ENCODE results near the gene TRAPPC6A. TPM values are rescaled to one million over a fixed set of nuclear protein-coding genes. Genes with fewer than 3 reads are reported as not detected.

Gene TRAPPC6A
- total RNA-seq, 2 experiments from 2014 or later, result 61.1 to 63.6 TPM

DNA sequence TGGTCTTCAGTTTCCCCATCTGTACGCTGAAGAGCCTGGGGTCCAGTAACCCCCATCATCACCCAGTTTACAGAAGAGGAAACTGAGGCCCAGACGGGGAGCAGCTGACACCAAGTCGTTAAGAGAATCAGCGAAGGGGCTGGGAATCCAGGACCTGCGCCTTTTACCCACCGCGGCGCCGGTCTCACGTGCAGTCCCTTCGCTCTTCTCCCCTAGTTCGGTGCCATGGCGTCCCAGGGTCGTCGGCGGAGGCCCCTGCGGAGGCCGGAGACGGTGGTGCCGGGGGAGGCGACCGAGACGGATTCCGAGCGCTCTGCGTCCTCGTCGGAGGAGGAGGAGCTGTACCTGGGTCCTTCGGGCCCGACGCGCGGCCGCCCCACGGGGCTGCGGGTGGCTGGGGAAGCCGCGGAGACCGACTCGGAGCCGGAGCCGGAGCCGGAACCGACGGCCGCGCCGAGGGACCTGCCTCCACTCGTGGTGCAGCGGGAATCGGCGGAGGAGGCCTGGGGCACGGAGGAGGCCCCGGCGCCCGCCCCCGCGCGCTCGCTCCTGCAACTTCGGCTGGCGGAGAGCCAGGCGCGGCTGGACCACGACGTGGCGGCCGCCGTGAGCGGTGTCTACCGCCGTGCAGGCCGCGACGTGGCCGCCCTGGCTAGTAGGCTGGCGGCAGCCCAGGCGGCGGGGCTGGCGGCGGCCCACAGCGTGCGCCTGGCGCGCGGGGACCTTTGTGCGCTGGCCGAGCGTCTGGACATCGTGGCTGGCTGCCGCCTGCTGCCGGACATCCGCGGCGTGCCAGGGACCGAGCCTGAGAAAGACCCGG, 1.2 kb upstream of the TRAPPC6A start:
- no peak for ATAC-seq (ENCODE audit: low read depth)
- Mint-ChIP-seq H3K27ac (peak overlapping the region; percentile 94), H3K27me3 (no peaks in the 10 kb centered on the region), H3K9me3 (no peaks in the 10 kb centered on the region), H3K36me3 (peaks cover 7% of the 10 kb centered on the region), H3K4me3 (peak overlapping the region; percentile 95), H3K4me1 (peaks cover 27% of the 10 kb centered on the region)
- DNase-seq, result peak; percentile 67
- POLR2A ChIA-PET, result interaction anchor here (0.6 to 2.9 kb wide), 11 partner anchors 8 to 224 kb away, joined by 3 to 25 read pairs (median 6); partner anchors contain the start of genes CLASRP, CLPTM1, PPP1R37 and RELB

DNA sequence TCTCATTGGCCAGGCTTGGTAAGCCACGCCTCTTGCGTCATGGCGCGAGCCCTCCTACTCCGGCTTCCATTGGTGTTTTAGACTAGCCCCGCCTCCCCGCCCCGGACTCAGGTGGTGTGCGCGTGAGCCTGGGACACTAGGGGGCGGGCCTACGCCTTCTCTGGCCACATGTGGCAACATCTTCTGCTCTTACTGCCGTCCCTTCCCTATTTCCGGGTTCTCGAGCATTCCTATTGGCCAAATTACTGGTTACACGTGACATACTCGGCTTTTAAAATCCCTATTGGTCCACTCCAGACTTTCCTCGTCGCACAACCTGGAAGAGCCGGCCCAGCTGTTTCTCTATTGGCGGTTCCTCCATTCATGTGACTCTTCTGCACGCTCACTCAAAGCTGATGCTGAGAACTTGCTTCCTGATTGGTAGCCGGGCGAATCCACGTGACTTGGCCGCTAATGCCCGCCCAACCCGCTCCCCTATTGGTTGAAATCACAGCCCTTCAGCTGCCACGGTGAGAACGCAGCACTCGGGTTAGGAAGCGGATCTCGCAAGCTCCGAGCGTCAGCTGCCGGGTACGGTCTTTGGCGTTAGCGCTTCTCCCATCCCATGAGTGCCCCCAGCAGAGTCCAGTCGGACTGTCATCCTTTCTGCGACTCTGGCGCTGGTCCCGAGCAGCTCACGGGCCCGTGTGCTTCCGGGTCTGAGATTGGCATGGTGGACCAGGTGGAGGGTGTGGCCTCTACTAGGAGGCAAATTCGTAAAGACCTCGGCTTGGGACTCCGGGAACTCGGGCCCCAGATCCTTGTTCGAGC, 430 bp upstream of the TRAPPC6A start, which contains the start of gene BLOC1S3:
BLOC1S3 (plus strand) TSS at position 523 of the 810 bp plus-strand sequence. CDS start 513 bp downstream, outside the sequence.
- ATAC-seq (ENCODE audit: low read depth) (peak; percentile 89), DNase-seq (peak; percentile 99)
- POLR2A ChIA-PET, result interaction anchor here (0.9 to 2.9 kb wide), 16 partner anchors 8 to 539 kb away, joined by 3 to 25 read pairs (median 6); partner anchors contain the start of genes CLASRP, CLPTM1, PPP1R37 and RELB
- H3K9me3 Mint-ChIP-seq, result no peaks in the 10 kb centered on the region
- H3K4me3 Mint-ChIP-seq, result peak within 1 kb of the TSS; percentile 95
- peaks cover 7% of the 10 kb centered on the region for H3K36me3 Mint-ChIP-seq
- no peaks in the 10 kb centered on the region for H3K27me3 Mint-ChIP-seq
- peaks cover 35% of the 10 kb centered on the region for H3K4me1 Mint-ChIP-seq
- peak within 1 kb of the TSS; percentile 94 for H3K27ac Mint-ChIP-seq

DNA sequence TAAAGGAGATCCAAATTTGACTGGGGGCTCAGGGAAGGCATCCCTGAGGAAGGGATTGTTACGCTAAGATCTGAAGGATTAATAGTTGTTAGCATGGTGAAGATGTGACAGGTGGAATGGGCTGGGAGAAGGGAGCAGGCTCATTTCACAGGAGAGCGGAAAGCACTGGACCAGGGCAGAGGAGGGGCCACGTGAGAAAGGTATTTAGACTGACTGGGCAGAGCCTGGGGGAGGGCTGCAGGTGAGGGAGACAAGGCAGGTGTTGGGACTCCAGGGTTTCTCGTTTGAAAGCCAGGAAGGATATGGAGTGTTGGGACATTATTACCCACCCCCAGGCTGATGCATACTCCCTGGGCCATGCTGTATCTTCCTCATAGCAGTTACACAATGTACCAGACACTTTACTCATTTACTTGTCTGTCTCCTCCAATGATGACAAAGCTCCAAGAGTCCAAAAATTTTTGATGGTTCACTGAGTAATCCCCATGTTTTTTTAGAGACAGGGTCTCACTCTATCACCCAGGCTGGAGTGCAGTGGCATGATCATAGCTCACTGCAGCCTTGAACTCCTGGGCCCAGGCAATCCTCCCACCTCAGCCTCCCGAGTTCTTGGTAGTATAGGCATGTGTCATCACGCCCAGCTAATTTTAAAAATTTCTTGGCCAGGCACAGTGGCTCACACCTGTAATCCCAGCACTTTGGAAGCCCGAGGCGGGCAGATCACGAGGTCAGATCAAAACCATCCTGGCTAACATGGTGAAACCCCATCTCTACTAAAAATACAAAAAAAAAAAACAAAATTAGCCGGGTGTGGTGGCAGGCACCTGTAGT, 2.3 kb downstream of the TRAPPC6A start:
- POLR2A ChIA-PET, result interaction anchor here (0.7 kb wide), 1 partner anchor 22 kb away, joined by 3 read pairs; no protein-coding TSS in a partner anchor

GRCh38 chr19:45173816-45174215, 4.2 kb downstream of the TRAPPC6A start:
- ATAC-seq (ENCODE audit: low read depth), result no peak
- peaks cover 42% of the 10 kb centered on the region for H3K4me1 Mint-ChIP-seq

More for the DNA sequence above, 2.3 kb downstream of the TRAPPC6A start:
- Mint-ChIP-seq H3K9me3 (no peaks in the 10 kb centered on the region), H3K4me3 (peak overlapping the region; percentile 35), H3K36me3 (no peaks in the 10 kb centered on the region), H3K27ac (peak overlapping the region; percentile 57), H3K4me1 (peaks cover 45% of the 10 kb centered on the region), H3K27me3 (no peaks in the 10 kb centered on the region)
- ATAC-seq (ENCODE audit: low read depth), result no peak
- DNase-seq, result no peak

GRCh38 chr19:45172611-45173208, 5.3 kb downstream of the TRAPPC6A start:
- Mint-ChIP-seq H3K9me3 (no peaks in the 10 kb centered on the region), H3K4me3 (peak overlapping the region; percentile 60)

More at GRCh38 chr19:45173816-45174215, 4.2 kb downstream of the TRAPPC6A start:
- Mint-ChIP-seq H3K27me3 (no peaks in the 10 kb centered on the region), H3K36me3 (peaks cover 1% of the 10 kb centered on the region), H3K27ac (peak overlapping the region; percentile 81), H3K4me3 (peak overlapping the region; percentile 16), H3K9me3 (no peaks in the 10 kb centered on the region)
- POLR2A ChIA-PET, result interaction anchor here (1.0 to 1.4 kb wide), 2 partner anchors 9 to 81 kb away, joined by 3 to 5 read pairs; partner anchors contain the start of gene PPP1R37
- DNase-seq, result no peak

GRCh38 chr19:45172173-45172572, 5.9 kb downstream of the TRAPPC6A start:
- POLR2A ChIA-PET, result interaction anchor here (0.9 to 1.7 kb wide), 4 partner anchors 8 to 106 kb away, joined by 3 to 7 read pairs (median 5); partner anchors contain the start of gene PPP1R37
- H3K4me1 Mint-ChIP-seq, result peaks cover 37% of the 10 kb centered on the region
- peak; percentile 52 for DNase-seq

More at GRCh38 chr19:45172611-45173208, 5.3 kb downstream of the TRAPPC6A start:
- no peaks in the 10 kb centered on the region for H3K27me3 Mint-ChIP-seq
- DNase-seq (no peak), ATAC-seq (ENCODE audit: low read depth) (no peak)
- peaks cover 1% of the 10 kb centered on the region for H3K36me3 Mint-ChIP-seq
- H3K27ac Mint-ChIP-seq, result peak overlapping the region; percentile 82
- POLR2A ChIA-PET, result interaction anchor here (0.9 to 1.7 kb wide), 3 partner anchors 8 to 107 kb away, joined by 3 to 7 read pairs (median 3); no protein-coding TSS in a partner anchor
- H3K4me1 Mint-ChIP-seq, result peaks cover 42% of the 10 kb centered on the region

GRCh38 chr19:45171211-45171623, 6.8 kb downstream of the TRAPPC6A start:
- ATAC-seq (ENCODE audit: low read depth) (peak; percentile 84), DNase-seq (peak; percentile 50)
- Mint-ChIP-seq H3K36me3 (peaks cover 3% of the 10 kb centered on the region), H3K4me1 (peaks cover 37% of the 10 kb centered on the region), H3K4me3 (peak overlapping the region; percentile 78), H3K27ac (peak overlapping the region; percentile 91), H3K27me3 (no peaks in the 10 kb centered on the region), H3K9me3 (no peaks in the 10 kb centered on the region)
- POLR2A ChIA-PET, result interaction anchor here (1.6 kb wide), 1 partner anchor 79 kb away, joined by 7 read pairs; the partner anchor contains the start of gene PPP1R37

More at GRCh38 chr19:45172173-45172572, 5.9 kb downstream of the TRAPPC6A start:
- peaks cover 1% of the 10 kb centered on the region for H3K36me3 Mint-ChIP-seq
- peak overlapping the region; percentile 60 for H3K4me3 Mint-ChIP-seq
- H3K27me3 Mint-ChIP-seq, result no peaks in the 10 kb centered on the region
- no peaks in the 10 kb centered on the region for H3K9me3 Mint-ChIP-seq
- ATAC-seq (ENCODE audit: low read depth), result peak; percentile 71
- peak overlapping the region; percentile 82 for H3K27ac Mint-ChIP-seq

DNA sequence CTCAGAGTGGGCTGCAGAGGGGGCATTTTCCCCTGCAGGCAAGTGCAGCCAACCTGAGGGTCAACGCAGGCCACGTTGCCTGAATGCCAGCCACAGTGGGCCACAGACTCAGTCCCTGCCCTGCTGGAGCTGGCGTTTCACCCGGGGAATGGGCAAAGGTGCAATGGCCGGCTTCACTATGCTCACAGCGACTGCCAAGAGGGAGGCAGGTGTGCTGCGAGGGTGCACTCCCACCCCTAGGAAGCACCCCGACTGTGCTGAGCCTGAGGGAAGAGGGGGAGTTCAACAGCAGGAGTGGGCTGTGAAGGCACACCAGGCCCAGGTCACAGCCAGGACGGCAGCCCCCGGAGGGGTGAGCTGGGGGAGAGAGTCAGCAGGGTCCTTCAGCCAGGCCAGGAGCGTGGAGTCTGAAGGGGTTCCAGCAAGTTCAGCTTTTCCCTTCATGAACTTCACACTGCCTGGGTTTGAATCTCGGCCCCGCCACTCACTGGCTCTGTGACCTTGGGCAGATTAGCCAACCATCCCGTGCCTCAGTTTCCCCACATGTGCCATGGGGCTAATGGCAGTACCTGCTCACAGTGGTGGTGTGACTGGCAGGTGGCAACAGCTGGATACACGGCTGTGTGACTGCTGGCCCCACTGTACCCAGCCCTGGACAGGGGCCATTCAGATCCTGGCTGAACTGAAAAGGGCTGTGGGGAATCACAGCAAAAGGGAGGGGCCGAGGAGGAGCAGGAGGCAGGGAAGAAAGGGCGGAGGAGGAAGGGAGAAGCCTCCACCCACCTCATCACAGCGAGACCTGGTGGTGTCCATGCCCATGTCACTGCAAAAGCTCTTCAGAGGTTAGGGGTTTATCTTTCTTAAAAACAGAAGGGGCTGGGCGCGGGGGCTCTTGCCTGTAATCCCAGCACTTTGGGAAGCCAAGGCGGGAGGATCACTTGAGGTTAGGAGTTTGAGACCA, 7.6 kb downstream of the TRAPPC6A start:
- DNase-seq (no peak), ATAC-seq (ENCODE audit: low read depth) (no peak)
- no peaks in the 10 kb centered on the region for H3K27me3 Mint-ChIP-seq
- H3K4me1 Mint-ChIP-seq, result peaks cover 36% of the 10 kb centered on the region
- H3K9me3 Mint-ChIP-seq, result no peaks in the 10 kb centered on the region
- peak overlapping the region; percentile 91 for H3K27ac Mint-ChIP-seq
- POLR2A ChIA-PET, result interaction anchor here (1.1 to 1.6 kb wide), 3 partner anchors 11 to 78 kb away, joined by 3 to 7 read pairs (median 5); partner anchors contain the start of gene PPP1R37
- peaks cover 3% of the 10 kb centered on the region for H3K36me3 Mint-ChIP-seq
- H3K4me3 Mint-ChIP-seq, result peak overlapping the region; percentile 78

GRCh38 chr19:45169602-45170001, 8.4 kb downstream of the TRAPPC6A start:
- ATAC-seq (ENCODE audit: low read depth) (no peak), DNase-seq (no peak)
- Mint-ChIP-seq H3K36me3 (peaks cover 3% of the 10 kb centered on the region), H3K4me3 (peak overlapping the region; percentile 22), H3K27me3 (no peaks in the 10 kb centered on the region), H3K4me1 (peaks cover 36% of the 10 kb centered on the region), H3K9me3 (no peaks in the 10 kb centered on the region), H3K27ac (peak overlapping the region; percentile 68)
- POLR2A ChIA-PET, result interaction anchor here (1.1 to 1.4 kb wide), 2 partner anchors 10 to 16 kb away, joined by 3 to 5 read pairs; no protein-coding TSS in a partner anchor

DNA sequence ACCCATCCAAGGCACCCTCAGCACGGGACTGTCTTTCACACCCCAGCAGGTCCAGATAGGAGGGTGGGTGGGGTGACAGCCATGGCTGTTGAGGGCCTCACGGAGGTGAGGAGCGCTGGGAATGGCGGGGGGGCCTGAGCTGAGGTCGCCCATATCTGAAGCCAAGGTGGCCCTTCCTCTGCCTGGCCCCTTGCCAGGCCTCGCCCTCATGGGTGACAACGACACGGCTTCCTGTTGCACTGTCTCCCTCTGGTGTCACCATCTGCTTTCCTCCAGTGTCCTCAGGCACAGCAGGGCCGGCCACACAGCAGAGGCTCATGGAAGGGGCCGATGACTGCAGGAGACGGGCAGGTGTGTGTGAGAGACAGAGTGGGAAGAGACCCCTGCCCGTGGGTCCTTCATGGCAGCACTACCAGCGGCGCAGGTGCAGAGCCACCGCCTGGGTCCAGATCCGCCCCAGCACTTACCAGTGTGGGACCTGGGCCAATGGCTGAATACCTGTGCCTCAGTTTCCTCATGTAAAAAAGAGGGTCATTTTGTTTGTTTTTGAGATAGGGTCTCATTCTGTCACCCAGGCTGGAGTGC, 9.2 kb downstream of the TRAPPC6A start:
- peaks cover 3% of the 10 kb centered on the region for H3K36me3 Mint-ChIP-seq
- peak overlapping the region; percentile 60 for H3K27ac Mint-ChIP-seq
- no peak overlapping the region for H3K4me3 Mint-ChIP-seq
- H3K27me3 Mint-ChIP-seq, result no peaks in the 10 kb centered on the region
- ATAC-seq (ENCODE audit: low read depth) (no peak), DNase-seq (no peak)
- POLR2A ChIA-PET, result interaction anchor here (1.1 to 1.4 kb wide), 2 partner anchors 9 to 16 kb away, joined by 3 to 5 read pairs; no protein-coding TSS in a partner anchor
- no peaks in the 10 kb centered on the region for H3K9me3 Mint-ChIP-seq
- H3K4me1 Mint-ChIP-seq, result peaks cover 37% of the 10 kb centered on the region

Data from activated naive CD8-positive, alpha-beta T cell treated with anti-CD3 and anti-CD28 coated beads, Interleukin-2, amount 10 ng/mL, durations not matched to agents 7 days and 5 days (primary cell).